A549 (cell line): Measurements from ENCODE around the gene FHIT. TPM values are rescaled to one million over a fixed set of nuclear protein-coding genes. Genes with fewer than 3 reads are reported as not detected.

Experiments used
- ATAC-seq, 2 experiments: fragments of 200-7000 bp in 1 of 2; fragments of >200 bp in 1 of 2; cut with Nextera tagmentation in 1 of 2; cut with Tn5 transposase in 1 of 2; 3 replicates each; pipeline versions ENCODE4 v1.8.0 to v1.9.1; 2018 to 2020; ENCODE audit warnings: mild to moderate bottlenecking in 1 of 2, moderate library complexity in 1 of 2
- CTCF ChIA-PET: fragments of 300-600 bp; sonication (Branson Sonifier 250); formaldehyde crosslinking; extraction: SDS; loops from one replicate; lab custom pipeline; 2021; ENCODE audit warnings: antibody characterized with exemption, inconsistent platforms; lab: Yijun Ruan, JAX
- POLR2A ChIA-PET: fragments of 350-600 bp; formaldehyde crosslinking; extraction: SDS; loops from one replicate; lab custom pipeline; 2021; ENCODE audit warnings: antibody characterized with exemption, inconsistent platforms; lab: Yijun Ruan, JAX
- DNase-seq, 2 experiments: peaks; one replicate each; pipeline versions ENCODE4 v3.0.0 to v3.0.0-alpha.2; 2011 to 2016; ENCODE audit warnings: low read depth in 1 of 2, low spot score in 1 of 2
- FAIRE-seq: peaks from 2 replicates; lab custom pipeline; 2011; peaks lifted over from hg19 to GRCh38; lab: Jason Lieb, UNC
- H3K27ac ChIP-seq, 2 experiments: fragments of >200 bp; sonication (Bioruptor Twin); formaldehyde crosslinking; 3 replicates each; pipeline ENCODE4 v1.5.1; 2016 to 2017
- H3K4me1 ChIP-seq: fragments of >200 bp; sonication (Bioruptor Twin); formaldehyde crosslinking; 3 replicates; pipeline ENCODE4 v1.6.1; 2016
- H3K4me2 ChIP-seq: fragments of >200 bp; sonication (Bioruptor Twin); formaldehyde crosslinking; 3 replicates; pipeline ENCODE4 v1.6.1; 2016
- H3K4me3 ChIP-seq: fragments of >200 bp; sonication (Bioruptor Twin); formaldehyde crosslinking; 3 replicates; pipeline ENCODE4 v1.5.1; 2016
- H3K9me3 ChIP-seq: fragments of >200 bp; sonication (Bioruptor Twin); formaldehyde crosslinking; 3 replicates; pipeline ENCODE4 v1.6.1; 2016
- BCL3 ChIP-seq: fragments of >200 bp; sonication (Bioruptor Twin); formaldehyde crosslinking; IDR thresholded peaks from 3 replicates; pipeline ENCODE4 v1.6.1; 2016
- BHLHE40 ChIP-seq: IDR thresholded peaks from 2 replicates; pipeline ENCODE4 v1.6.1; 2012; ENCODE audit warnings: low read depth, low read length, inconsistent platforms
- CBX2 ChIP-seq: fragments of 200-600 bp; sonication (generic); IDR thresholded peaks from 2 replicates; pipeline ENCODE4 v1.6.1; 2016; ENCODE audit warnings: low read depth, mild to moderate bottlenecking, borderline replicate concordance
- CBX8 ChIP-seq: fragments of 200-600 bp; sonication (generic); IDR thresholded peaks from 2 replicates; pipeline ENCODE4 v1.6.1; 2016
- CTCF ChIP-seq: fragments of >200 bp; sonication (Bioruptor Twin); formaldehyde crosslinking; IDR thresholded peaks from 3 replicates; pipeline ENCODE4 v1.5.1; 2016
- E2F6 ChIP-seq: IDR thresholded peaks from 2 replicates; pipeline ENCODE4 v1.6.1; 2012; ENCODE audit warnings: low read depth, borderline replicate concordance
- EHMT2 ChIP-seq: fragments of 200-600 bp; sonication (generic); IDR thresholded peaks from 2 replicates; pipeline ENCODE4 v1.6.1; 2016; ENCODE audit warnings: antibody characterized with exemption, low read depth, mild to moderate bottlenecking, moderate library complexity
- EP300 ChIP-seq, 2 experiments: fragments of >200 bp; sonication (Bioruptor Twin); formaldehyde crosslinking; IDR thresholded peaks; 2 replicates in 1 of 2; 3 replicates in 1 of 2; pipeline ENCODE4 v1.6.1; 2016 to 2017
- ESRRA ChIP-seq: fragments of 150-350 bp; IDR thresholded peaks from 2 replicates; pipeline ENCODE4 v1.6.1; 2014; ENCODE audit warnings: mild to moderate bottlenecking, low read length, borderline replicate concordance
- FOSB ChIP-seq: fragments of 250-450 bp; sonication (Bioruptor Pico); IDR thresholded peaks from 2 replicates; pipeline ENCODE4 v1.5.0; 2020; ENCODE audit warnings: mild to moderate bottlenecking, moderate library complexity
- FOSL2 ChIP-seq, 2 experiments: fragments of 450-650 bp in 1 of 2; fragments of >200 bp in 1 of 2; sonication (Bioruptor Twin) in 1 of 2; formaldehyde crosslinking; IDR thresholded peaks; 2 replicates each; pipeline versions ENCODE4 v1.5.0 to v1.6.1; 2016 to 2020; ENCODE audit warnings: mild to moderate bottlenecking in 1 of 2, moderate library complexity in 1 of 2
- GATA3 ChIP-seq: IDR thresholded peaks from 2 replicates; pipeline ENCODE4 v1.6.1; 2012; ENCODE audit warnings: borderline replicate concordance
- HES2 ChIP-seq: fragments of >200 bp; sonication (Bioruptor Twin); formaldehyde crosslinking; IDR thresholded peaks from 2 replicates; pipeline ENCODE4 v1.6.1; 2016
- HEYL ChIP-seq: fragments of 250-450 bp; sonication (Bioruptor Pico); IDR thresholded peaks from 2 replicates; pipeline ENCODE4 v1.8.0; 2021; ENCODE audit warnings: mild to moderate bottlenecking, moderate library complexity
- JUNB ChIP-seq: fragments of >200 bp; sonication (Bioruptor Twin); formaldehyde crosslinking; IDR thresholded peaks from 2 replicates; pipeline ENCODE4 v1.6.1; 2016
- KDM5A ChIP-seq: fragments of 200-600 bp; sonication (generic); IDR thresholded peaks from 2 replicates; pipeline ENCODE4 v1.6.1; 2016; ENCODE audit warnings: antibody characterized with exemption, mild to moderate bottlenecking
- MYC ChIP-seq: IDR thresholded peaks from 2 replicates; pipeline ENCODE4 v1.6.1; 2012; ENCODE audit warnings: mild to moderate bottlenecking, inconsistent platforms, low read length, improper control_type of control experiment, borderline replicate concordance
- NPAS2 ChIP-seq: fragments of 250-450 bp; sonication (Bioruptor Pico); IDR thresholded peaks from 2 replicates; pipeline ENCODE4 v1.8.0; 2022; ENCODE audit warnings: mild to moderate bottlenecking, moderate library complexity, borderline replicate concordance
- PHF8 ChIP-seq: fragments of 200-600 bp; sonication (generic); IDR thresholded peaks from 2 replicates; pipeline ENCODE4 v1.6.1; 2016; ENCODE audit warnings: low read depth, mild to moderate bottlenecking, antibody characterized with exemption, moderate library complexity, borderline replicate concordance
- POLR2A ChIP-seq: IDR thresholded peaks from 2 replicates; pipeline ENCODE4 v1.6.1; 2012; ENCODE audit warnings: mild to moderate bottlenecking, low read length
- POLR2AphosphoS2 ChIP-seq: conservative IDR thresholded peaks from 2 replicates; pipeline ENCODE4 v1.6.1; 2012; ENCODE audit warnings: low read length, improper control_type of control experiment, inconsistent platforms
- RAD21 ChIP-seq, 2 experiments: fragments of >200 bp in 1 of 2; sonication (Bioruptor Twin) in 1 of 2; formaldehyde crosslinking in 1 of 2; IDR thresholded peaks in 1 of 2; conservative IDR thresholded peaks in 1 of 2; 2 replicates in 1 of 2; 3 replicates in 1 of 2; pipeline ENCODE4 v1.6.1; 2012 to 2018; ENCODE audit warnings: inconsistent platforms in 1 of 2
- RCOR1 ChIP-seq: fragments of 150-350 bp; IDR thresholded peaks from 2 replicates; pipeline ENCODE4 v1.6.1; 2014; ENCODE audit warnings: antibody characterized with exemption, low read length, low read depth
- RFX5 ChIP-seq: fragments of 450-650 bp; IDR thresholded peaks from 2 replicates; pipeline ENCODE4 v1.7.1; 2014; ENCODE audit warnings: antibody characterized with exemption, mild to moderate bottlenecking, moderate library complexity
- SMC3 ChIP-seq: fragments of >200 bp; sonication (Bioruptor Twin); formaldehyde crosslinking; IDR thresholded peaks from 3 replicates; pipeline ENCODE4 v1.6.1; 2018; ENCODE audit warnings: inconsistent platforms
- TFCP2L1 ChIP-seq: fragments of 250-450 bp; sonication (Bioruptor Pico); IDR thresholded peaks from 2 replicates; pipeline ENCODE4 v1.5.0; 2021; ENCODE audit warnings: mild to moderate bottlenecking
- WGBS: methylation state at CpG from one replicate; pipeline ENCODE4 v1.1.6; 2017; ENCODE audit errors: missing lambda C conversion rate; 5-methylcytosine and 5-hydroxymethylcytosine counted together
- polyA plus RNA-seq, 4 experiments: library from polyadenylated mRNA; depleted of rRNA in 3 of 4; stranded (reverse); fragments of >200 nt; fragmentation: RNase III in 1 of 4; extraction: RNeasy Plus Mini Kit Qiagen cat#74134 plus additional on column Dnase treatment in 1 of 4; gene quantifications; 2 replicates in 3 of 4; 3 replicates in 1 of 4; pipeline ENCODE4 v1.2.3, GENCODE V29; 2011 to 2017

The FHIT gene
- polyA plus RNA-seq, 2 of the 4 experiments (the other 2 are of a cell fraction): 0.76 to 0.92 TPM

- DNase-seq: no peak
- no peak for FAIRE-seq
- no peak overlapping the region for H3K4me3 ChIP-seq
- no peak overlapping the region for H3K4me2 ChIP-seq
- H3K9me3 ChIP-seq: no peaks in the 10 kb centered on the region
- ChIA-PET CTCF (no interaction called here), POLR2A (no interaction called here)
- TF ChIP-seq PHF8 (no peak), ESRRA (no peak), SMC3 (no peak), FOSB (CRISPR knock-in tag) (no peak)
- no peak overlapping the region for H3K27ac ChIP-seq
- H3K4me1 ChIP-seq: no peaks in the 10 kb centered on the region
- no peak for ATAC-seq
Observed at GRCh38 chr3:61173676-61174075, 77.6 kb downstream of the FHIT start.

GRCh38 chr3:61172684-61173083 is 78.6 kb downstream of the FHIT start:
- no peaks in the 10 kb centered on the region for H3K9me3 ChIP-seq
- H3K4me2 ChIP-seq: no peak overlapping the region
- FAIRE-seq (no peak), DNase-seq (no peak), ATAC-seq (no peak)
- TF ChIP-seq JUNB (no peak), BCL3 (no peak), POLR2A (no peak), EHMT2 (no peak), SMC3 (no peak)
- ChIA-PET POLR2A (no interaction called here), CTCF (no interaction called here)
- no peaks in the 10 kb centered on the region for H3K4me1 ChIP-seq
- no peak overlapping the region for H3K4me3 ChIP-seq
- 0% methylated on average over 2 of the region's 2 CpGs for WGBS
- no peak overlapping the region for H3K27ac ChIP-seq

GRCh38 chr3:61172203-61172602 is 79.0 kb downstream of the FHIT start:
- CTCF ChIA-PET: no interaction called here
- no peak overlapping the region for H3K4me2 ChIP-seq
- no peak overlapping the region for H3K27ac ChIP-seq
- H3K4me1 ChIP-seq: no peaks in the 10 kb centered on the region
- DNase-seq (no peak), FAIRE-seq (no peak), ATAC-seq (no peak)
- POLR2A ChIA-PET: no interaction called here
- H3K9me3 ChIP-seq: no peaks in the 10 kb centered on the region
- no peak for TF ChIP-seq RFX5
- TF ChIP-seq POLR2AphosphoS2: no peak
- no peak for TF ChIP-seq TFCP2L1
- no peak for TF ChIP-seq E2F6
- TF ChIP-seq CBX8: no peak
- no peak for TF ChIP-seq GATA3
- no peak for TF ChIP-seq EP300 (IDR thresholded peaks at IDR 0.05)
- TF ChIP-seq RAD21 (conservative IDR thresholded peaks at IDR 0.05 in 1 of 2, IDR thresholded peaks at IDR 0.05 in 1 of 2): no peak
- TF ChIP-seq FOSL2 (IDR thresholded peaks at IDR 0.05): no peak
- TF ChIP-seq FOSL2 (CRISPR knock-in tag; IDR thresholded peaks at IDR 0.05): no peak
- no peak for TF ChIP-seq MYC
- TF ChIP-seq RCOR1: no peak
- TF ChIP-seq NPAS2 (CRISPR knock-in tag): no peak
- TF ChIP-seq HEYL: no peak
- TF ChIP-seq BHLHE40: no peak
- TF ChIP-seq CTCF: no peak
- no peak for TF ChIP-seq KDM5A
- TF ChIP-seq FOSB (CRISPR knock-in tag): no peak
- no peak for TF ChIP-seq HES2
- no peak for TF ChIP-seq POLR2A
- TF ChIP-seq CBX2: no peak
- no peak overlapping the region for H3K4me3 ChIP-seq
- 19% methylated on average over 1 of the region's 1 CpG for WGBS
